GM19240 (cell line): ENCODE measurements around the gene GFAP.

Experiments used
- DNase-seq: peaks from one replicate; pipeline ENCODE4 v3.0.0; 2011; ENCODE audit warnings: low spot score; ENCODE audit not compliant: insufficient read length

GFAP gene

GRCh38 chr17:44932096-44932786 is 16.9 kb upstream of the GFAP start:
- no peak for DNase-seq

GRCh38 chr17:44931376-44931775 is 16.1 kb upstream of the GFAP start:
- no peak for DNase-seq

GRCh38 chr17:44930667-44931066 is 15.4 kb upstream of the GFAP start:
- no peak for DNase-seq

GRCh38 chr17:44928950-44929720 is 13.8 kb upstream of the GFAP start:
- no peak for DNase-seq

GRCh38 chr17:44928136-44928535 is 12.8 kb upstream of the GFAP start:
- no peak for DNase-seq

- no peak for DNase-seq
These were observed 12.4 kb upstream of the GFAP start for GRCh38 chr17:44927696-44928095.

- DNase-seq = no peak
These were observed 11.7 kb upstream of the GFAP start for GRCh38 chr17:44926821-44927525.

GRCh38 chr17:44925731-44926697 is 10.7 kb upstream of the GFAP start:
- DNase-seq = no peak

GRCh38 chr17:44924107-44924544 is 8.8 kb upstream of the GFAP start:
- DNase-seq = no peak

- no peak for DNase-seq
These were observed 7.6 kb upstream of the GFAP start for GRCh38 chr17:44922746-44923470.

GRCh38 chr17:44922136-44922535 is 6.8 kb upstream of the GFAP start:
- DNase-seq = no peak

- DNase-seq = no peak
These were observed 6.0 kb upstream of the GFAP start for GRCh38 chr17:44921122-44921882.

- no peak for DNase-seq
These were observed 5.3 kb upstream of the GFAP start for GRCh38 chr17:44920565-44920940.

GRCh38 chr17:44919885-44920564 is 4.7 kb upstream of the GFAP start:
- DNase-seq = peak; percentile 94

- no peak for DNase-seq
These were observed 4.1 kb upstream of the GFAP start for GRCh38 chr17:44919411-44919810.

- no peak for DNase-seq
These were observed 2.7 kb upstream of the GFAP start for GRCh38 chr17:44918006-44918405.

GRCh38 chr17:44917456-44917855 is 2.2 kb upstream of the GFAP start:
- DNase-seq = no peak

GRCh38 chr17:44916781-44917241 is 1.5 kb upstream of the GFAP start:
- DNase-seq = no peak
